WTC11 (cell line): Measurements from ENCODE around the gene TMEM151B. TPM values are rescaled to one million over a fixed set of nuclear protein-coding genes. Genes with fewer than 3 reads are reported as not detected.

ENCODE experiments used
- ATAC-seq: fragments of 200-7000 bp; cut with Tn5 transposase; 2 replicates; pipeline ENCODE4 v1.10.0; 2021; ENCODE audit warnings: mild to moderate bottlenecking, moderate library complexity
- CTCF ChIA-PET: fragments of 300-600 bp; sonication (Branson Sonifier 250); formaldehyde crosslinking; loops from one replicate; lab custom pipeline; 2021; ENCODE audit warnings: antibody characterized with exemption; lab: Charles Lee
- POLR2A ChIA-PET: fragments of 350-600 bp; sonication (Branson Sonifier 250); formaldehyde crosslinking; loops from one replicate; lab custom pipeline; 2021; ENCODE audit warnings: antibody characterized with exemption; lab: Charles Lee
- DNase-seq: peaks from one replicate; pipeline ENCODE4 v3.0.0; 2021; ENCODE audit warnings: low spot score
- H3K27ac Mint-ChIP-seq: 2 replicates; pipeline ENCODE4 v1.8.0; 2021; ENCODE audit warnings: mixed read lengths
- H3K27me3 Mint-ChIP-seq: 2 replicates; pipeline ENCODE4 v1.8.0; 2021; ENCODE audit warnings: low read depth, mild to moderate bottlenecking, moderate library complexity, mixed read lengths
- H3K36me3 Mint-ChIP-seq: 2 replicates; pipeline ENCODE4 v1.8.0; 2021; ENCODE audit warnings: mixed read lengths
- H3K4me1 Mint-ChIP-seq: 2 replicates; pipeline ENCODE4 v1.8.0; 2022; ENCODE audit warnings: mixed read lengths
- H3K4me3 Mint-ChIP-seq: 2 replicates; pipeline ENCODE4 v1.8.0; 2021; ENCODE audit warnings: mild to moderate bottlenecking, moderate library complexity, mixed read lengths
- H3K9me3 Mint-ChIP-seq: 2 replicates; pipeline ENCODE4 v1.8.0; 2021; ENCODE audit warnings: mixed read lengths
- ATF3 ChIP-seq: sonication (generic); formaldehyde crosslinking; conservative IDR thresholded peaks from 2 replicates; pipeline ENCODE4 v1.8.1; 2022; ENCODE audit warnings: mild to moderate bottlenecking, missing genetic modification reagents
- CREB1 ChIP-seq: sonication (generic); formaldehyde crosslinking; IDR thresholded peaks from 2 replicates; pipeline ENCODE4 v1.8.0; 2023; ENCODE audit warnings: mild to moderate bottlenecking, missing genetic modification reagents
- FOXJ3 ChIP-seq: sonication (generic); formaldehyde crosslinking; IDR thresholded peaks from 2 replicates; pipeline ENCODE4 v1.9.0; 2021; ENCODE audit warnings: missing genetic modification reagents, mild to moderate bottlenecking, borderline replicate concordance
- JAZF1 ChIP-seq: fragments of 250-450 bp; sonication (Bioruptor Pico); IDR thresholded peaks from 2 replicates; pipeline ENCODE4 v1.9.0; 2021; ENCODE audit warnings: moderate library complexity, mild to moderate bottlenecking, inconsistent platforms
- MYBL2 ChIP-seq: sonication (generic); formaldehyde crosslinking; IDR thresholded peaks from 2 replicates; pipeline ENCODE4 v1.8.1; 2023; ENCODE audit warnings: mild to moderate bottlenecking, moderate library complexity, missing genetic modification reagents
- NFYB ChIP-seq: sonication (generic); formaldehyde crosslinking; conservative IDR thresholded peaks from 2 replicates; pipeline ENCODE4 v1.8.0; 2022; ENCODE audit warnings: low read depth, missing genetic modification reagents
- RORB ChIP-seq: fragments of 250-450 bp; sonication (Bioruptor Pico); IDR thresholded peaks from 2 replicates; pipeline ENCODE4 v1.9.0; 2021; ENCODE audit warnings: mild to moderate bottlenecking
- TP53 ChIP-seq: sonication (generic); formaldehyde crosslinking; IDR thresholded peaks from 2 replicates; pipeline ENCODE4 v1.8.1; 2023; ENCODE audit warnings: mild to moderate bottlenecking, missing genetic modification reagents
- ZNF512 ChIP-seq: sonication (generic); formaldehyde crosslinking; IDR thresholded peaks from 2 replicates; pipeline ENCODE4 v1.8.1; 2022; ENCODE audit warnings: missing genetic modification reagents, borderline replicate concordance
- total RNA-seq: library from RNA; stranded (reverse); gene quantifications from 3 replicates; pipeline ENCODE4 v1.2.3, GENCODE V29; 2021
- TF ChIP-seq, protein P1 (sequence below): fragments of 250-450 bp; sonication (Bioruptor Pico); IDR thresholded peaks from 2 replicates; pipeline ENCODE4 v1.9.0; 2021; ENCODE audit warnings: mild to moderate bottlenecking, borderline replicate concordance
- TF ChIP-seq, protein P2 (sequence below): fragments of 250-450 bp; sonication (Bioruptor Pico); conservative IDR thresholded peaks from 2 replicates; pipeline ENCODE4 v1.9.0; 2021; ENCODE audit warnings: mild to moderate bottlenecking

Gene TMEM151B
- total RNA-seq, 1 experiment from 2014 or later: 5.5 TPM

DNA sequence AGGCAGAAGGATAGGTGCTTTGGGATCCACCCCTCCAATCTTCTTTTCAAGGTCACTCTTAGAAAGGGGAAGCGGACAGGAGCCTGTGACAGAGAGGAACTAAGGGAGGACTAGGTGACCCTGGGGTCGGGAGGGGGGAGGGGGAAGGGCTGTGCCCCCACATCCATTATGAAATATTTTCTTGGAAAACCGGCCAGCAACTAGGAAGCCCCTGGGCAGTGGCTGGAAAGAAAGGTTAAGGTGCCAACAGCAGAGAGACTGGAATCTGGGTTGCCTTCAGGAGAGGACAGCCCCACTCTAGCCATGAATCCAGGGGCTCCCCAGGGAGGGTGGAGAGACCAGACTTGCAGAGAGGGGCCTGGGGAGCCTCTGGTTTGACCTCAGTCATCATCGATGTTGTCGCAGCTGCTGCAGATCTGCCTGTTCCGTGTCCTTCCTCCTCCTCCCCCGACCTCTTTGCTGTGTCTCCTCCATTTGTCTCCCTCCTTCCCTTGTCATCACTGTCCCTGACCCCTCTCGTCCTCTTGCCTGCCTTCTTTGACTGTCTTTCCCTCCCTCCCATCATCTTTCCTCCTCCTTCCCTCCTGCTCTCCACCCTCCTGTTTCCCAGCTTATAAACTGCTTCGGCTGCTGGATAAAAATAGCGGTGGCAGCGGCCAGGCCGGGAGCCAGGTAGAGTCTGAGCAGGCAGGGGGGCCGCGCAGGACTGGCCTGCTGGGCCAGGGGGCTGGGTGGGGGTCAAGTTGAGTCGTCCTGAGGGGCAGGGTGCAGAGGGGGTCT lies 43.7 kb upstream of the TMEM151B start (continued):
- no peak for TF ChIP-seq ZNF512 (CRISPR knock-in tag)
- no peak for TF ChIP-seq MYBL2 (CRISPR knock-in tag)

DNA sequence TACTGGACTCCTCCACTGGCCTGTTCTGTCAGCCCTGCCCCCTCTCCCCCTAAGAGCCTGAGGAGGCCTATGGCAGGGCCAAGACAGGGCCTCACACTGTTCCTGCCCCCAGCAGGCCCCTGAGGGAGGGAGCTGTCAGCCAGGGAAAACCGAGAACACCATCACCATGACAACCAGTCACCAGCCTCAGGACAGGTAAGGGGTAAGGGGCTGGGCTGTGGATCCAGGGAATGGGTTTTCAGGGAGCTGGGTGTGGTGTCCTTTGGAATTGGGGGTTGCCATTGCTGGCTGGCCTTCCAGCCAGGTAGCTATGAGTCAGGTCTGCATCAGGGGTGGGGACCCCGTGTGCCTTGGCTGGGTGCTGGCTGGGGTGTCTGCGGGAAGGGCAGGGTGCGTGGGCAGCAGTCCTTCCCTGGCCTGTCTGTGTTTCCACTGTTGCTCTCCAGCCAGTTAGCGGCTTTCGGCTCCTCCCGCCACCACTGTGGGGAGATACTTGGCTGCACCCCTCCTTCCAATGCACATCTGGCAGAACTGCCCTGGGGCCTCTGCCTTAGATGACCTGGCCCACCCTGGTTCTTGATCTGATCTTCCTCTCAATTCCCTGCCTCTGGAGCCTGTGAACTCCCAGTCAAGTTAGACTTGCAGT lies 43.0 kb upstream of the TMEM151B start:
- no peaks in the 10 kb centered on the region for H3K27me3 Mint-ChIP-seq
- ChIA-PET POLR2A (interaction anchor here (0.6 to 1.9 kb wide), 3 partner anchors 10 to 29 kb away, joined by 4 to 9 read pairs (median 6); partner anchors contain the start of genes HSP90AB1 and MYMX), CTCF (interaction anchor here (0.9 to 10.7 kb wide), 8 partner anchors 8 to 165 kb away, joined by 3 to 174 read pairs (median 5); partner anchors contain the start of gene SLC35B2)
- DNase-seq (no peak), ATAC-seq (no peak; the same call in 1 of the 2 replicates)
- H3K36me3 Mint-ChIP-seq: peaks cover 39% of the 10 kb centered on the region
- H3K9me3 Mint-ChIP-seq: no peaks in the 10 kb centered on the region
- TF ChIP-seq NFYB (CRISPR knock-in tag) (no peak), FOXJ3 (CRISPR knock-in tag) (no peak), RORB (no peak)
- TF ChIP-seq, protein P1, sequence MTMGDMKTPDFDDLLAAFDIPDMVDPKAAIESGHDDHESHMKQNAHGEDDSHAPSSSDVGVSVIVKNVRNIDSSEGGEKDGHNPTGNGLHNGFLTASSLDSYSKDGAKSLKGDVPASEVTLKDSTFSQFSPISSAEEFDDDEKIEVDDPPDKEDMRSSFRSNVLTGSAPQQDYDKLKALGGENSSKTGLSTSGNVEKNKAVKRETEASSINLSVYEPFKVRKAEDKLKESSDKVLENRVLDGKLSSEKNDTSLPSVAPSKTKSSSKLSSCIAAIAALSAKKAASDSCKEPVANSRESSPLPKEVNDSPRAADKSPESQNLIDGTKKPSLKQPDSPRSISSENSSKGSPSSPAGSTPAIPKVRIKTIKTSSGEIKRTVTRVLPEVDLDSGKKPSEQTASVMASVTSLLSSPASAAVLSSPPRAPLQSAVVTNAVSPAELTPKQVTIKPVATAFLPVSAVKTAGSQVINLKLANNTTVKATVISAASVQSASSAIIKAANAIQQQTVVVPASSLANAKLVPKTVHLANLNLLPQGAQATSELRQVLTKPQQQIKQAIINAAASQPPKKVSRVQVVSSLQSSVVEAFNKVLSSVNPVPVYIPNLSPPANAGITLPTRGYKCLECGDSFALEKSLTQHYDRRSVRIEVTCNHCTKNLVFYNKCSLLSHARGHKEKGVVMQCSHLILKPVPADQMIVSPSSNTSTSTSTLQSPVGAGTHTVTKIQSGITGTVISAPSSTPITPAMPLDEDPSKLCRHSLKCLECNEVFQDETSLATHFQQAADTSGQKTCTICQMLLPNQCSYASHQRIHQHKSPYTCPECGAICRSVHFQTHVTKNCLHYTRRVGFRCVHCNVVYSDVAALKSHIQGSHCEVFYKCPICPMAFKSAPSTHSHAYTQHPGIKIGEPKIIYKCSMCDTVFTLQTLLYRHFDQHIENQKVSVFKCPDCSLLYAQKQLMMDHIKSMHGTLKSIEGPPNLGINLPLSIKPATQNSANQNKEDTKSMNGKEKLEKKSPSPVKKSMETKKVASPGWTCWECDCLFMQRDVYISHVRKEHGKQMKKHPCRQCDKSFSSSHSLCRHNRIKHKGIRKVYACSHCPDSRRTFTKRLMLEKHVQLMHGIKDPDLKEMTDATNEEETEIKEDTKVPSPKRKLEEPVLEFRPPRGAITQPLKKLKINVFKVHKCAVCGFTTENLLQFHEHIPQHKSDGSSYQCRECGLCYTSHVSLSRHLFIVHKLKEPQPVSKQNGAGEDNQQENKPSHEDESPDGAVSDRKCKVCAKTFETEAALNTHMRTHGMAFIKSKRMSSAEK: no peak
- no peak overlapping the region for H3K27ac Mint-ChIP-seq
- no peak overlapping the region for H3K4me3 Mint-ChIP-seq
- peaks cover 39% of the 10 kb centered on the region for H3K4me1 Mint-ChIP-seq

GRCh38 chr6:44228031-44228430 lies 42.2 kb upstream of the TMEM151B start:
- Mint-ChIP-seq H3K9me3 (no peaks in the 10 kb centered on the region), H3K27ac (peak overlapping the region; percentile 7; the same call in 1 of the 2 replicates), H3K4me1 (peaks cover 34% of the 10 kb centered on the region), H3K4me3 (no peak overlapping the region), H3K36me3 (peaks cover 44% of the 10 kb centered on the region), H3K27me3 (no peaks in the 10 kb centered on the region)
- POLR2A ChIA-PET: interaction anchor here (1.9 kb wide), 1 partner anchor 19 kb away, joined by 9 read pairs; the partner anchor contains the start of gene HSP90AB1
- DNase-seq (no peak), ATAC-seq (no peak)
- no peak for TF ChIP-seq CREB1
- TF ChIP-seq JAZF1 (CRISPR knock-in tag): no peak
- no peak for TF ChIP-seq TP53 (CRISPR knock-in tag)
- no peak for TF ChIP-seq ATF3 (CRISPR knock-in tag)
- TF ChIP-seq, protein P2, sequence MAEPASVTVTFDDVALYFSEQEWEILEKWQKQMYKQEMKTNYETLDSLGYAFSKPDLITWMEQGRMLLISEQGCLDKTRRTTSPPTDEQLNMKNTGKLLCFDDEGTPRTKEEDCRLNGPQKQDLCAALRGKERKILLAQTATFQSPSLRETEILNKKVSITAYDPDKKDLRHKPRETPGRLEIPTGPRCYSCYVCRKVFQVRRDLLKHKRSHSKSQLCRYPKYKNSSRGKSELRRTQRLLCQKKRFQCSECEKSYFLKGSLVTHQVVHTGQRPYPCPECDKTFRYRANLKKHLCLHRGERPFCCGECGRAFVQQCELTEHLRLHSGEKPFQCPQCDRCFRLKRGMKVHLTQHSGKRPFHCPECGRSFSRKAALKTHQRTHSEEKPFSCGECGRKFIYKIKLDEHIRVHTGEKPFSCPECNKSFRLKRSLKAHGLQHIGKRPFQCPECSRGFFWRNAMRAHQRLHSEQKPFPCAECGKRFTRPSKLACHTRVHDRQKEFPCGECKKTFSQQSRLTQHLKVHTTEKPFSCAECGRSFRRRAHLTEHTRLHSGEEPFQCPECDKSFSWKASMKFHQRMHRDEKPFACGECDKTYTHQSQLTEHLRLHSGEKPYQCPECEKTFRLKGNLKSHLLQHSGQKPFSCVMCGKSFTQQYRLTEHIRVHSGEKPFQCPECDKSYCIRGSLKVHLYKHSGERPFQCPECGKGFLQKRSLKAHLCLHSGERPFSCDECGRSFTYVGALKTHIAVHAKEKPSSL (CRISPR knock-in tag): no peak
- CTCF ChIA-PET: interaction anchor here (1.4 to 10.7 kb wide), 3 partner anchors 8 to 55 kb away, joined by 5 to 174 read pairs (median 7); partner anchors contain the start of gene SLC35B2
